NCI-H774 (cell line): ENCODE measurements around the gene KIF16B.
"Not testable (repeated sequence)": the region's sequence is repeated elsewhere in the genome, so short reads cannot be mapped to it uniquely, and the experiment has no call there.

Experiments used
- DNase-seq: peaks from one replicate; lab custom pipeline; 2025; lab: John Stamatoyannopoulos, UW

Gene KIF16B

GRCh38 chr20:16475225-16475624, 98.0 kb downstream of the KIF16B start:
- DNase-seq = no peak

- no peak for DNase-seq
Measured at GRCh38 chr20:16474363-16474762, 98.9 kb downstream of the KIF16B start.

DNA sequence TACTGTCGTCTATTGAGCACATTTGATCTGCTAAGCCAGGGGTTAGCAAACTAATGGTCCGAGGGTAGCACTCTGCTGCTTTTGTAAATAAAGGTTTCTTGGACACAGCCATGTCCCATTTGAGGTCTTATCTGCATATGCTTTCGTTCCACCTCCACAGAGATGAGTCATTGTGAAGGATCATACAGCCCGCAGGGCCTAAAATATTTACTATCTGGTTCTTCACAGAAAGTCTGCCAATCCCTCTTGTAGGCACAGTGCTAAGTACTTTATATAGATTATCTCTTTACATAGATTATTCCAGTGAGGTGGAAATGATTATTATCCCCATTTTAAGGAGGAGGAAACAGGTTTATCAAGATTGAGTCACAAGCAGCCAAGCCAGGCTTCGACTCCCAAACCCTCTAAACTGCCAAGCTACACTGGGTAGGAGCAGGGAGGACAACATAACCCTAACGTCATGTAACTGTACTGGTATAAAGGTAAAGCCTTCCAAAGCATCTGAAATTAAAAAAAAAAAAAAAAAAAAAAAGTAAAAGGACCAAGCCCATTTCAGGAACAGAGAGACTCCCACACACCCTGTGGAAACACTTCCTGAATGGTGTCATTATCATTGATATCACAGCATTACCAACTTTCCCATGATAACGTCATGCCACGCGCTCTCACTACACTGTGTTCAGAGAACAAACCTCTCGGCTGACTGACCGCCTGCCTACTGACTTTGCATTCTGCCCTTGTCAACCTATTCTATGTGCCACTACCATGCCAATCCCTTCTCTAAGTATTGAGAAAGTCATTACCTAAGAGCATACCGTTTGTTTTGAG, 101.0 kb downstream of the KIF16B start:
- no peak for DNase-seq

- no peak for DNase-seq
Measured at GRCh38 chr20:16469395-16469905, 103.8 kb downstream of the KIF16B start.

GRCh38 chr20:16462711-16463110, 110.5 kb downstream of the KIF16B start:
- DNase-seq = peak; percentile 49

DNA sequence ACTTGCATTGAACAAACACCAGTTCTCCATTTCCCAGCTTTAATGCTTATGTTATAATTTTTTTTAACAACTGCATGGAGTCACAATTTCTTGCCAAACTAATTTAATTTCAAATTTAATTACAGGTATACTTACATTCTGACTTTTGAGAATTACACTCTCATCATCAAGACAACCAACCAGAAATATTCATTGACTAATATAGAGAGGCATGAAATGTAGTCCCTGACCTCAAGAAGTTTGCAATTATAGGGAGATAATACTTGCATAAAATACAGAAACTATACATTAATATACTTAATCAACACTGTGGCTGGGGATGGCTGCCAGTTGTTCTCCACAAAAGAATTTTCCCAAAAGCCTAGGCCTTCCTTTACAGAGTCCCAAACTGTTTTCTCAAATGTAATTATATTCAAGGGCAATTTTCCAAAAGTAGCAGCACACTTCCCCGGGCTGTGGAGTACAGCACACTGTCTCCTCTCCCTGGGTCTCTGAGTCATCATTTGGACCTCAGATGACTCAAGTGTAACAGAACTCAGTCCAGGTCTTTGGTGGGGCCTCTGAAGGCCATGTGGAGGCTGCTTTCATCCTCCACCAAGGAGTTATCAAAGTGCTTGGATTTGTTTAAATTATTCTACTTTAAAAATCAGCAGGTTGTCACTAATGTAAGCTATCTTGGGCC, 114.1 kb downstream of the KIF16B start:
- no peak for DNase-seq

DNA sequence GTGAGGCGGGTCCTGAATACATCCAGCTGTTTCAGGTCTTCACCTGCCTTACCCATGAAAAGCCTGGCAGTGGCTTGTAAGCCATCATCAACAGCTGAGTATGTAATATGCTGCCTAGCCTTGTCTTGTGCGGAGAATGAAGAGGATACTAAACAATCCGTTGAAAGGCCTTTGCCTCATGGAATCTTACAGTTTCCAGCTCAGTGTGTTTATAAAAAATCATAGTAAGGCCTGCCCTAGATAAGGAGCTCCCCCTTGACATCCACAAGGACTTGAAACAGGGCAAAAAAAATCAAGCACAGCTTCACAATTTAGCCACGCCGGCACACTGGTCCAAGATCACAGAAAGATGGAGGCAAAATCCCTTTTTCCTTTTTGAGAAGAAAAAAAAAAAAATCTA, 115.7 kb downstream of the KIF16B start:
- DNase-seq = no peak

GRCh38 chr20:16455324-16455723, 117.9 kb downstream of the KIF16B start:
- no peak for DNase-seq

DNA sequence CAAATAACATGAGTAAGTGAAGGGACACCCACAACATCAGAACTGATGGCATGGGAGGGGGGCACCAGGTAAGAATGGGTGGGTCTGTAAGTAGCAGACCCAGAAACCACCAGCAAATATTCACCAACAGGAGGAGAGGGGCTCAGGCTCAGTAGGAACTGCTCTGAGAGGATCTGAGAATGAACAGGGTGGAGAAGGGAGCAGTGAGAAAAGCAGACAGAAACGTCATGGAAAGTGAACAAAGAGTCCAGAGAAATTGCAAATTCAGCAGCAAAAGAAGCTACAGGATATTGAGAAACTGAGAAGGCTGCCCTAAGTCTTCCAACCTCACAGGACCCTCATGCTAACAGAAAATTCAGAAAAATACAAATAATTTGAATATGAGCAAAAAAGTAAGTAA, 121.3 kb downstream of the KIF16B start:
- DNase-seq = no peak

DNA sequence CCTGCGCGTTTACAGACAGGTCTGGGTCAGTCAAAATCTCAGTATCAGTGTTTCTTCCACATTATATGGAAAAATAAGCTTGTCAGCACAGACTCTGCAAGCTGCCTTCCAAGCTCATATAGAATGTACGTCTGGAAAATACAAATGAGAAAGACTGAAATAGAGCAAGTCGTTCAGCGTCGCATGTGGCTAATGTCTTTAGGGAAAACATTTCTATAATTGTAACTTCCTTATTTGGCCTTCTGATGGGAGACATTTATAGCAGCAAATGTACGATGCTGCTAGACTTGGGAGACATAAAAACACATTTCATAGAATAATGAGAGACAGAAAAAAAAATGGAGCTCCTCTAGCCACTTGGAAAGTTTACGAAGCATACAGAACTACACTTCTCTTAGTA, 122.2 kb downstream of the KIF16B start:
- DNase-seq = no peak

DNA sequence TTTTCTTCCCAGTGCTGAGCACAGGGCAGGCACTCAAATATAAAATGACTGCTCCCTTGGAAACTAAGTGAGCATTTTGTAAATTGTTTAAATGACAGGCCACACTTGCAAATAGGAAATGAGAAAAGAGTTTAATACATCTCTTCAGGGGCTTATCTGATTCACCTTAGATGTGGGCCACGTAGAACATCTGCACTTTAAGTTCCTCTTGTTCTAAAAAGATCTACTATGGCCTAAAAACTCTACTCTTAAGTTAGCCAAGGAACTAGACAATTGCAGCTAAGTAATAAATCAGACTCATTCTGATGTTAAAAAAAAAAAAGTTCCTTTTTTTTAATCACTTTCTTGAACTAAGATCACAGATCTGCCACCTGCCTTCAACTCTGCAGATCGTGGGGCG, 126.3 kb downstream of the KIF16B start:
- DNase-seq = no peak

DNA sequence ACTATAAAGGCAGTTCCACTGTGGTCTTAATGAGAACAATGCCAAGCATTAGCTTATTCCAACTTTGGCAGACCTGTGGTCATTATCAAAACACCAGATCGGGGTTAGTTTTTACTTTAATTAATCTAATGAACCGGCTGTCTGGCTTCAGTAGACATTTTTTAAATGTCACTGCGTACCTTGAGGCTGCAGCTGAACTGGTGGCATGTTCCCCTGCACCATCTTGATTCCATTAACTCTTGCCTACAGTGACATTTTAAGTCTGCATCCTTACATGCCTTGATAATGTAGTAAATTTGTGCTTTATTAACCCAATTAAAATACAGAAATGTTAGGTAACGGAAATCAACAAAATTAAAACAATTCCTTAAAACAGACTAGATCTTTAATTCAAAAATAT, 127.0 kb downstream of the KIF16B start:
- no peak for DNase-seq

GRCh38 chr20:16445482-16445881, 127.8 kb downstream of the KIF16B start:
- no peak for DNase-seq

- DNase-seq = no peak
Measured at GRCh38 chr20:16444057-16444777, 129.0 kb downstream of the KIF16B start.

GRCh38 chr20:16441546-16442164, 131.6 kb downstream of the KIF16B start:
- no peak for DNase-seq

DNA sequence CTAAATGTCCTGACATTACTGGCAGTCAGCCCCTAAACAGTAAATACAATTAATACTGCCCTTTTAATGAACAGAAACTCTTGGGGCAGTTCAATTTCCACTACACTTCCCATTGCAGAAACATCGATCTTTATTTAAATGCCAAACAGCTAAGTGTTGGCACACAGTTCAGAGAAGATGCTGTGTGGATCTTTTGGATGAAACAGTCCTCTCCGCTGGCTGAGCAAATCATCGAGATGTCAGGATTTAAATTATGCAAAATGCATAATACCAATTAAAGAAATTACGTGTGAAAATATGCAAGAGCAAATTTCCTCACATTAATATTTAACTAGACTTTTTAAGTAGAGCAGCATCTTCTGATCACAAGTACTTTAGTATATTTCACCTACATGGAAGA, 132.6 kb downstream of the KIF16B start:
- DNase-seq = no peak

GRCh38 chr20:16439540-16439939, 133.7 kb downstream of the KIF16B start:
- DNase-seq = not testable (repeated sequence)

GRCh38 chr20:16438100-16438499, 135.1 kb downstream of the KIF16B start:
- no peak for DNase-seq

DNA sequence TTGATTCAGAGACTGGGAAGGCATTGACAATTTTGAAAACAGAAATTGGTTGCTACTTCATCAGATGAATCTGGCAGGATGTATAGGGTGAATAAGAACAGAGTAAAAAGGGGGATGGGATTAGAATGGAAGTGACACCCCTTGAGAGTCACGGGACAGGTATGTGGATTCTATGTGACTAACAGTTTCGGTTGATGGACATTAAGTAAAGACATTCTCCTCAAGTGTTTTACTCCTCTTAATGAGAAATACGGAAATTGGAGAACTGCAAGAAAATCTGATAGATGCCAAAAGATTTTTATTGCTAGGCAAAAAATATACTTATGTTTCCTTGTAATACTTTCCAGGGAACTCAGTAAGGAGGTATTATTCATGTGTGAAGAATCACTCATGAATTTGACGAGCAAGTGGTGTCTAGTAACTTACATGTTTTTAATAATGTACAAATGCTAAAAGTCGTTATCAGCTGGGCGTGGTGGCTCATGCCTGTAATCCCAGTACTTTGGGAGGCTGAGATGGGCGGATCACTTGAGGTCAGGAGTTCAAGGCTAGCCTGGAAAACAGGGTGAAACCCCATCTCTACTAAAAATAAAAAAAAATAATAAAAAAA, 135.8 kb downstream of the KIF16B start:
- DNase-seq = no peak

GRCh38 chr20:16434062-16434664, 139.1 kb downstream of the KIF16B start:
- no peak for DNase-seq

GRCh38 chr20:16433293-16433580, 140.0 kb downstream of the KIF16B start:
- no peak for DNase-seq
